GM12873 (cell line): ENCODE measurements around the gene SREBF1.

Source experiments
- CTCF ChIP-seq: IDR thresholded peaks from 2 replicates; pipeline ENCODE4 v1.5.1; 2012; ENCODE audit warnings: low read depth, mild to moderate bottlenecking, moderate library complexity, low read length, control low read depth; ENCODE audit not compliant: insufficient read depth; ENCODE audit errors: missing control alignments

Gene SREBF1

GRCh38 chr17:17836818-17837379, at the start of gene SREBF1:
SREBF1 (minus strand) TSS chr17:17836986; CDS start chr17:17836817, 169 bp downstream.
- TF ChIP-seq CTCF = no peak

GRCh38 chr17:17886226-17886625, 49.4 kb upstream of the SREBF1 start:
- no peak for TF ChIP-seq CTCF

GRCh38 chr17:17884391-17885357, 47.9 kb upstream of the SREBF1 start:
- TF ChIP-seq CTCF = no peak

GRCh38 chr17:17883801-17884200, 47.0 kb upstream of the SREBF1 start:
- TF ChIP-seq CTCF = no peak

- no peak for TF ChIP-seq CTCF
Observed at GRCh38 chr17:17882082-17882581, 45.3 kb upstream of the SREBF1 start.

- TF ChIP-seq CTCF = no peak
Observed at GRCh38 chr17:17880577-17881196, 43.9 kb upstream of the SREBF1 start.
